Duodenal mucosa (tissue), 2 donors: ENCODE measurements around the gene ZNF362.

Experiments used
- H3K27ac ChIP-seq: one replicate; pipeline ENCODE4 v1.7.0; 2013; ENCODE audit warnings: low read depth, low read length
- H3K27me3 ChIP-seq, 2 donors: one replicate each; pipeline ENCODE4 v1.7.0; 2013; ENCODE audit warnings: low read length in 2 of 2, control low read depth in 1 of 2; ENCODE audit not compliant: insufficient read depth in 2 of 2, control insufficient read depth in 1 of 2
- H3K36me3 ChIP-seq, 2 donors: one replicate each; pipeline ENCODE4 v1.7.0; 2013; ENCODE audit warnings: low read length in 2 of 2, control low read depth in 1 of 2; ENCODE audit not compliant: insufficient read depth in 2 of 2, control insufficient read depth in 1 of 2
- H3K4me1 ChIP-seq, 2 donors: one replicate each; pipeline ENCODE4 v1.7.0; 2013; ENCODE audit warnings: low read length in 2 of 2, control low read depth in 1 of 2; ENCODE audit not compliant: insufficient read depth in 2 of 2, control insufficient read depth in 1 of 2
- H3K4me3 ChIP-seq, 2 donors: one replicate each; pipeline ENCODE4 v1.7.0; 2013; ENCODE audit warnings: low read length in 2 of 2, low read depth in 1 of 2
- H3K9ac ChIP-seq, 2 donors: one replicate each; pipeline ENCODE4 v1.7.0; 2013; ENCODE audit warnings: low read length in 2 of 2, low read depth in 1 of 2
- H3K9me3 ChIP-seq, 2 donors: one replicate each; pipeline ENCODE4 v1.7.0; 2013; ENCODE audit warnings: low read length in 2 of 2, control low read depth in 1 of 2; ENCODE audit not compliant: control insufficient read depth in 1 of 2

Gene ZNF362

GRCh38 chr1:33322870-33323585 lies 66.7 kb downstream of the ZNF362 start:
- no peaks in the 10 kb centered on the region for H3K9me3 ChIP-seq
- no peaks in the 10 kb centered on the region for H3K27me3 ChIP-seq
- no peak overlapping the region for H3K9ac ChIP-seq
- H3K36me3 ChIP-seq = peaks cover 40 to 56% of the 10 kb centered on the region in 2 donors
- no peak overlapping the region for H3K4me3 ChIP-seq
- peaks cover 0 to 4% of the 10 kb centered on the region in 2 donors for H3K4me1 ChIP-seq
- H3K27ac ChIP-seq = no peak overlapping the region

- Histone ChIP-seq H3K9me3 (no peaks in the 10 kb centered on the region), H3K27me3 (no peaks in the 10 kb centered on the region), H3K27ac (no peak overlapping the region), H3K4me1 (peaks cover 0 to 5% of the 10 kb centered on the region in 2 donors), H3K9ac (no peak overlapping the region), H3K36me3 (peaks cover 47 to 64% of the 10 kb centered on the region in 2 donors), H3K4me3 (no peak overlapping the region)
Measured at GRCh38 chr1:33323663-33324477, 67.6 kb downstream of the ZNF362 start.

GRCh38 chr1:33324677-33325575 lies 68.6 kb downstream of the ZNF362 start:
- no peak overlapping the region for H3K4me3 ChIP-seq
- H3K27me3 ChIP-seq = no peaks in the 10 kb centered on the region
- peaks cover 57 to 75% of the 10 kb centered on the region in 2 donors for H3K36me3 ChIP-seq
- H3K9me3 ChIP-seq = no peaks in the 10 kb centered on the region
- H3K27ac ChIP-seq = no peak overlapping the region
- H3K4me1 ChIP-seq = peaks cover 0 to 5% of the 10 kb centered on the region in 2 donors
- no peak overlapping the region for H3K9ac ChIP-seq

- no peaks in the 10 kb centered on the region for H3K9me3 ChIP-seq
- H3K27me3 ChIP-seq = no peaks in the 10 kb centered on the region
- peaks cover 0 to 5% of the 10 kb centered on the region in 2 donors for H3K4me1 ChIP-seq
- no peak overlapping the region for H3K27ac ChIP-seq
- no peak overlapping the region for H3K9ac ChIP-seq
- H3K36me3 ChIP-seq = peaks cover 70 to 93% of the 10 kb centered on the region in 2 donors
- H3K4me3 ChIP-seq = no peak overlapping the region
Measured at GRCh38 chr1:33326785-33327184, 70.5 kb downstream of the ZNF362 start.

- Histone ChIP-seq H3K36me3 (peaks cover 76 to 100% of the 10 kb centered on the region in 2 donors), H3K9me3 (no peaks in the 10 kb centered on the region), H3K27me3 (no peaks in the 10 kb centered on the region), H3K9ac (no peak overlapping the region), H3K27ac (no peak overlapping the region), H3K4me1 (peaks cover 0 to 5% of the 10 kb centered on the region in 2 donors), H3K4me3 (no peak overlapping the region)
Measured at GRCh38 chr1:33327587-33328325, 71.5 kb downstream of the ZNF362 start.

- no peak overlapping the region for H3K9ac ChIP-seq
- no peak overlapping the region for H3K4me3 ChIP-seq
- H3K4me1 ChIP-seq = peaks cover 0 to 13% of the 10 kb centered on the region in 2 donors
Measured at GRCh38 chr1:33328817-33329216, 72.5 kb downstream of the ZNF362 start.

GRCh38 chr1:33329600-33330305 lies 73.5 kb downstream of the ZNF362 start:
- no peak overlapping the region for H3K4me3 ChIP-seq
- no peak overlapping the region for H3K27ac ChIP-seq
- no peaks in the 10 kb centered on the region for H3K9me3 ChIP-seq
- no peak overlapping the region for H3K9ac ChIP-seq
- peaks cover 7 to 20% of the 10 kb centered on the region in 2 donors for H3K4me1 ChIP-seq
- H3K27me3 ChIP-seq = no peaks in the 10 kb centered on the region
- peaks cover 71 to 99% of the 10 kb centered on the region in 2 donors for H3K36me3 ChIP-seq

More at GRCh38 chr1:33328817-33329216, 72.5 kb downstream of the ZNF362 start:
- Histone ChIP-seq H3K36me3 (peaks cover 74 to 99% of the 10 kb centered on the region in 2 donors), H3K9me3 (no peaks in the 10 kb centered on the region), H3K27me3 (no peaks in the 10 kb centered on the region), H3K27ac (no peak overlapping the region)

GRCh38 chr1:33330361-33330890 lies 74.1 kb downstream of the ZNF362 start:
- peaks cover 12 to 25% of the 10 kb centered on the region in 2 donors for H3K4me1 ChIP-seq
- no peak overlapping the region for H3K4me3 ChIP-seq
- H3K27me3 ChIP-seq = no peaks in the 10 kb centered on the region
- no peak overlapping the region for H3K27ac ChIP-seq
- H3K9ac ChIP-seq = no peak overlapping the region
- H3K36me3 ChIP-seq = peaks cover 64 to 97% of the 10 kb centered on the region in 2 donors
- no peaks in the 10 kb centered on the region for H3K9me3 ChIP-seq

GRCh38 chr1:33330906-33331305 lies 74.6 kb downstream of the ZNF362 start:
- no peak overlapping the region for H3K9ac ChIP-seq
- no peak overlapping the region for H3K4me3 ChIP-seq
- peaks cover 59 to 92% of the 10 kb centered on the region in 2 donors for H3K36me3 ChIP-seq
- H3K9me3 ChIP-seq = no peaks in the 10 kb centered on the region
- no peaks in the 10 kb centered on the region for H3K27me3 ChIP-seq
- H3K4me1 ChIP-seq = peaks cover 12 to 25% of the 10 kb centered on the region in 2 donors
- no peak overlapping the region for H3K27ac ChIP-seq
